Activated naive CD8-positive, alpha-beta T cell treated with anti-CD3 and anti-CD28 coated beads, Interleukin-2, amount 10 ng/mL, durations not matched to agents 7 days and 5 days (primary cell): ENCODE measurements around the gene ADAMTS15. TPM values are rescaled to one million over a fixed set of nuclear protein-coding genes. Genes with fewer than 3 reads are reported as not detected.

Experiments
- ATAC-seq: fragments of 150-1000 bp; cut with Tn5 transposase; one replicate; pipeline ENCODE4 v1.10.0; 2021; ENCODE audit warnings: low read depth, moderate library complexity
- POLR2A ChIA-PET: fragments of 350-600 bp; sonication (Branson Sonifier 250); formaldehyde crosslinking; loops from one replicate; lab custom pipeline; 2021; ENCODE audit warnings: antibody characterized with exemption; lab: Charles Lee
- DNase-seq: peaks from one replicate; pipeline ENCODE4 v3.0.0; 2021
- H3K27ac Mint-ChIP-seq: one replicate; pipeline ENCODE4 v1.8.0; 2022; ENCODE audit warnings: mild to moderate bottlenecking, mixed read lengths
- H3K27me3 Mint-ChIP-seq: one replicate; pipeline ENCODE4 v1.8.0; 2022; ENCODE audit warnings: mild to moderate bottlenecking, moderate library complexity, mixed read lengths
- H3K36me3 Mint-ChIP-seq: one replicate; pipeline ENCODE4 v1.8.0; 2021; ENCODE audit warnings: mild to moderate bottlenecking, mixed read lengths
- H3K4me1 Mint-ChIP-seq: one replicate; pipeline ENCODE4 v1.8.0; 2021; ENCODE audit warnings: mixed read lengths
- H3K4me3 Mint-ChIP-seq: one replicate; pipeline ENCODE4 v1.8.0; 2022; ENCODE audit warnings: mild to moderate bottlenecking, moderate library complexity, mixed read lengths
- H3K9me3 Mint-ChIP-seq: one replicate; pipeline ENCODE4 v1.8.0; 2021; ENCODE audit warnings: mixed read lengths
- total RNA-seq, 2 experiments: library from RNA; stranded (reverse); gene quantifications; one replicate each; pipeline ENCODE4 v1.2.3, GENCODE V29; 2021

ADAMTS15 gene
- total RNA-seq, 2 experiments from 2014 or later = 0.08 to 0.11 TPM

DNA sequence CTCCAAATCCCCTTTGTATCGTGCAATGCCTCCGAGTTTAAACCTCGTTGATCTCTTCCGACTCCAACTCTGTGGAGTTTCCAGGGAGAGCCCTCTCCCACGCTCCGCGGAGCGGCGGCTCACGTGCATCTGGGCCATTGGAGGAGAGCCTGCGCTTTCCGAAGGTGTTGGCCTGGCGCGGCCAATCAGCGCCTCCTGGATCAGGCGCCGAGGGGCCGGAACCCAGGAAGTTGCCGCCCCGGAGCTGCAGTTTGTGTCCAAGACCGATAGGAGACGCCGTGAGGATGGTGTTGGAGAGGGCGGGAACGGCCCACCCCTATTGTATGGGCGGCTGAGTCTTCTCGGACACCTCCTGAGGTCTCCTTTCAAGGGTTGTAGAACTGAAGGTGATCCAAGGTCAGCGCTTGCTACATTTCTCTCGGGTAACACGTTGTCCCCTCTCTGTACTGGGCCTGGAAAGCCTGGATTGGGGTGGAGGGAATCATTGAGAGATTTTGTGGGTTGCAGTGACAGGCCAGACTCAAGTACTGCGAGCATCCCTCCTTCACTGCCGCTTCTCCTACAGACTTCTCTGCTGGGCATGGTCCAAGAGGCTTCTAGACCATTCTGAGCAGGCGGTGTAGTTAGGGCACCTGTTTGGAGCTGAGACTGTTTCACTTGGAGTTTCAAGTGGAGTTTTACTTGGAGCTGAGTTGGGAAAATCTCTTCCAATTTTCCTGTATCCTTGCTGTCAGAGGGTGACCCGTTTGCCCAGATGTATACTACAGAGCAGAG lies 1.7 kb downstream of the ADAMTS15 start:
- peaks cover 12% of the 10 kb centered on the region for H3K4me1 Mint-ChIP-seq
- H3K9me3 Mint-ChIP-seq = no peaks in the 10 kb centered on the region
- H3K4me3 Mint-ChIP-seq = peak overlapping the region; percentile 6
- ATAC-seq (no peak), DNase-seq (no peak)
- POLR2A ChIA-PET = no interaction called here
- H3K27ac Mint-ChIP-seq = no peak overlapping the region
- H3K27me3 Mint-ChIP-seq = peaks cover 68% of the 10 kb centered on the region
- H3K36me3 Mint-ChIP-seq = no peaks in the 10 kb centered on the region

- Mint-ChIP-seq H3K9me3 (no peaks in the 10 kb centered on the region), H3K36me3 (no peaks in the 10 kb centered on the region), H3K4me3 (no peak overlapping the region), H3K27ac (no peak overlapping the region), H3K4me1 (peaks cover 12% of the 10 kb centered on the region), H3K27me3 (peaks cover 56% of the 10 kb centered on the region)
- ATAC-seq = no peak
- no peak for DNase-seq
- POLR2A ChIA-PET = no interaction called here
These were observed 3.0 kb downstream of the ADAMTS15 start for GRCh38 chr11:130451231-130452019.

DNA sequence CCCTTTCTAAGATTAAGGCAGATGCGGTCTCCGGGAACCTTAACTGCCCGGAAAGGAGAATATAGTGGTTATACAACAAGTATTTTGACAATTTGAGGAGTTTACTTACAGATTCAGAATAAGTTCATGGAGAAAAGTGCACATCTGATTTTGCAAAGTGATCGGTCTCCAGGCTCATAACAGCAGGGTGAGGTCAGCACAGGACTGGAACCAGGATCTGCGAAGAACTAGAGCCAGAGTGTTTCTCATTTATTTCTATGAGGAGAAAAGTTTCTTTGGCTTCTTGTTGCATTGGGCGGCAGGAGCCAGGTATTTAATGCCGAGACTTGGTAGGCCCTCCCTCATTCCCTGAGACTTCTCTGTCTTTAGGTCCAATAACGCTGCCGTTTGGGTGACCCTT lies 3.7 kb downstream of the ADAMTS15 start:
- Mint-ChIP-seq H3K4me3 (no peak overlapping the region), H3K4me1 (peaks cover 12% of the 10 kb centered on the region), H3K36me3 (no peaks in the 10 kb centered on the region), H3K9me3 (no peaks in the 10 kb centered on the region), H3K27me3 (peaks cover 49% of the 10 kb centered on the region), H3K27ac (no peak overlapping the region)
- no peak for DNase-seq
- no peak for ATAC-seq
- POLR2A ChIA-PET = no interaction called here

DNA sequence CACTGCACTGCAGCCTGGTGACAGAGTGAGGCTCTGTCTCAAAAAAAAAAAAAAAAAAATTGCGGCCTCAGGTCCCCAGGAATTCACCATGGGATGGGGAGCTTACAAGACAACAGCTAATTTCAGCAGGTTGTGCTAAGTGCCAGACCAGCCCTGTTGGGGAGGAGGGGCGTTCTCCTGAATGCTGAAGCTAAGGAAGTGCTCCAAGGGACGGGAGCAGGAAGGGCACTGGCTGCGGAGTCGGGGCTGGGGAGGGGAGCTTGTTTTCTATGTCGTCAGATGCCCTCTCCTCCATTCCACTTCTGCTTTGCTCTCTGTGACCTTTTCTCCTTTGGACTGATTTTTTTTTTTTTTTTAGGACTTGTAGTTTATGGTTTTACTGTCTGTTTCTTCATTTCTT lies 4.5 kb downstream of the ADAMTS15 start:
- Mint-ChIP-seq H3K36me3 (no peaks in the 10 kb centered on the region), H3K4me1 (peaks cover 10% of the 10 kb centered on the region)

GRCh38 chr11:130454491-130455252 lies 6.2 kb downstream of the ADAMTS15 start:
- peaks cover 34% of the 10 kb centered on the region for H3K27me3 Mint-ChIP-seq

More for the DNA sequence above, 4.5 kb downstream of the ADAMTS15 start:
- DNase-seq (no peak), ATAC-seq (no peak)
- no peaks in the 10 kb centered on the region for H3K9me3 Mint-ChIP-seq
- H3K27ac Mint-ChIP-seq = no peak overlapping the region
- H3K27me3 Mint-ChIP-seq = peaks cover 44% of the 10 kb centered on the region
- no peak overlapping the region for H3K4me3 Mint-ChIP-seq
- POLR2A ChIA-PET = no interaction called here

GRCh38 chr11:130455483-130456127 lies 7.2 kb downstream of the ADAMTS15 start:
- Mint-ChIP-seq H3K27ac (no peak overlapping the region), H3K27me3 (peaks cover 27% of the 10 kb centered on the region), H3K4me1 (no peaks in the 10 kb centered on the region), H3K4me3 (no peak overlapping the region), H3K9me3 (no peaks in the 10 kb centered on the region), H3K36me3 (no peaks in the 10 kb centered on the region)
- DNase-seq = no peak
- ATAC-seq = no peak
- POLR2A ChIA-PET = interaction anchor here (0.5 kb wide), 1 partner anchor 408 kb away, joined by 3 read pairs; no protein-coding TSS in a partner anchor

More at GRCh38 chr11:130454491-130455252, 6.2 kb downstream of the ADAMTS15 start:
- POLR2A ChIA-PET = no interaction called here
- no peak overlapping the region for H3K27ac Mint-ChIP-seq
- peaks cover 3% of the 10 kb centered on the region for H3K4me1 Mint-ChIP-seq
- no peaks in the 10 kb centered on the region for H3K36me3 Mint-ChIP-seq
- H3K9me3 Mint-ChIP-seq = no peaks in the 10 kb centered on the region
- H3K4me3 Mint-ChIP-seq = no peak overlapping the region
- ATAC-seq (no peak), DNase-seq (no peak)

- ATAC-seq (no peak), DNase-seq (no peak)
- POLR2A ChIA-PET = no interaction called here
- Mint-ChIP-seq H3K27me3 (peaks cover 22% of the 10 kb centered on the region), H3K4me1 (no peaks in the 10 kb centered on the region), H3K27ac (no peak overlapping the region), H3K9me3 (no peaks in the 10 kb centered on the region), H3K4me3 (no peak overlapping the region), H3K36me3 (no peaks in the 10 kb centered on the region)
These were observed 7.8 kb downstream of the ADAMTS15 start for GRCh38 chr11:130456286-130456685.

DNA sequence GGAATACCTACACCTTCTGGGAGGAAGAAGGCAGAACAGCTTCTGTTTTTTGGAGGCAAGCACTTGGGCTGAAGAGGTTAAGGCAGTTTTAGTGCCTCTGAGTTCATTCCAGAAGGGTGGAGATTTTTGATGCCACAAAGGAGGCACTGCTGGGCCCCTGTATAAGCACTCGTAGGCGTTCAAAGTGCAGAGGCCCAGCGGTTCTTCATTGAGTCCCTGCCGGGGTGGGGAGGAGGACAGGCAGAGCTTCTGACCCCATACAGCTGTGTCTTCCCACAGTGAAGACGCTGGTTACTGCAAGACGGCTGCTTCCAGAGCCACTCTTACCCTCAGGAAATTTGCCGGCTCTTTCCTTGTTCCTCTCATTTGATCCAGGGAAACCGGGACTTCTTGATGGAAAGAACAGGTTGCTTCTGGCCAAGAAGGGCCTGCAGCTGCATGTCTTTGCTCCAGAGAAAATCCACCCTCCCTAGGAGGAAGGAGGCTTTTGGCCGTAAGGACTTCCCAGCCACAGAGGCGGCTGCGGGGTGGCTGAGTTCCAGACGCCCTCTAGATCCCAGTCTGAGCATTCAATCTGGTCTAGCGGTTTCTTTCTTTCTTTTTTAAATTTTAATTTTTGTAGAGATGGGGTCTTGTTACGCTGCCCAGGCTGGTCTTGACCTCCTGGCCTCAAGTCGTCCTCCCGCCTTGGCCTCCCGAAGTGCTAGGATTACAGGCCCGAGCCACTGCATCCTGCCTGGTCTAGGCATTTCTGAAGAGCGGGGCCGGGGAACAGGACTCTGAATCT lies 9.4 kb downstream of the ADAMTS15 start:
- H3K4me3 Mint-ChIP-seq = no peak overlapping the region
- no peaks in the 10 kb centered on the region for H3K9me3 Mint-ChIP-seq
- peaks cover 18% of the 10 kb centered on the region for H3K27me3 Mint-ChIP-seq
- DNase-seq (no peak), ATAC-seq (no peak)
- no peaks in the 10 kb centered on the region for H3K4me1 Mint-ChIP-seq
- H3K36me3 Mint-ChIP-seq = no peaks in the 10 kb centered on the region
- POLR2A ChIA-PET = interaction anchor here (0.5 kb wide), 1 partner anchor 15 kb away, joined by 3 read pairs; no protein-coding TSS in a partner anchor
- no peak overlapping the region for H3K27ac Mint-ChIP-seq

GRCh38 chr11:130458410-130458729 lies 9.9 kb downstream of the ADAMTS15 start:
- no peak for ATAC-seq
- no peak for DNase-seq
- Mint-ChIP-seq H3K4me3 (no peak overlapping the region), H3K36me3 (no peaks in the 10 kb centered on the region), H3K27me3 (peaks cover 15% of the 10 kb centered on the region), H3K4me1 (no peaks in the 10 kb centered on the region), H3K9me3 (no peaks in the 10 kb centered on the region), H3K27ac (no peak overlapping the region)
- POLR2A ChIA-PET = no interaction called here

- Mint-ChIP-seq H3K27ac (no peak overlapping the region), H3K36me3 (no peaks in the 10 kb centered on the region), H3K27me3 (peaks cover 13% of the 10 kb centered on the region), H3K4me3 (no peak overlapping the region), H3K4me1 (no peaks in the 10 kb centered on the region), H3K9me3 (no peaks in the 10 kb centered on the region)
- ATAC-seq (no peak), DNase-seq (no peak)
- POLR2A ChIA-PET = no interaction called here
These were observed 11.1 kb downstream of the ADAMTS15 start for GRCh38 chr11:130459521-130459920.

DNA sequence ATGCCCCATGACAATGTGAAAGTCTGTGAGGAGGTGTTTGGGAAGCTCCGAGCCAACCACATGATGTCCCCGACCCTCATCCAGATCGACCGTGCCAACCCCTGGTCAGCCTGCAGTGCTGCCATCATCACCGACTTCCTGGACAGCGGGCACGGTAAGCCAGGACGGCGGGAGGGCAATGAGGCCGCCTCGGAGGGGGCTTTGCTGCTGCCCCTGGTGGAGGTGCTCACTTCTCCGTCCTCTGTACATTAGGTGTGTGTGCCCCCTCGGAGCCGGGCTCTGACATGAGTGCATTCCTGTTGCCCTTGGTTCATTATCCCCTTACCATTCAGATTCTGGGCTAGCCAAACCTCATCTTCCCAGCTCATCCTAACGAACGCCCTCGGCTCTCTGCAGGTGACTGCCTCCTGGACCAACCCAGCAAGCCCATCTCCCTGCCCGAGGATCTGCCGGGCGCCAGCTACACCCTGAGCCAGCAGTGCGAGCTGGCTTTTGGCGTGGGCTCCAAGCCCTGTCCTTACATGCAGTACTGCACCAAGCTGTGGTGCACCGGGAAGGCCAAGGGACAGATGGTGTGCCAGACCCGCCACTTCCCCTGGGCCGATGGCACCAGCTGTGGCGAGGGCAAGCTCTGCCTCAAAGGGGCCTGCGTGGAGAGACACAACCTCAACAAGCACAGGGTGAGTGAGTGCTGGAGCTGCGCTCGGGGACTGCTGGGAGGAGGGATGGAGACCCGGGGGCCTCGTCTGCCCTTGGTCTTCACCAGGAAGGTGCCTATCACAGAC lies 13.8 kb downstream of the ADAMTS15 start:
- no peaks in the 10 kb centered on the region for H3K9me3 Mint-ChIP-seq
- POLR2A ChIA-PET = no interaction called here
- DNase-seq (no peak), ATAC-seq (no peak)
- no peaks in the 10 kb centered on the region for H3K36me3 Mint-ChIP-seq
- no peak overlapping the region for H3K4me3 Mint-ChIP-seq
- no peaks in the 10 kb centered on the region for H3K4me1 Mint-ChIP-seq
- peaks cover 9% of the 10 kb centered on the region for H3K27me3 Mint-ChIP-seq
- no peak overlapping the region for H3K27ac Mint-ChIP-seq

DNA sequence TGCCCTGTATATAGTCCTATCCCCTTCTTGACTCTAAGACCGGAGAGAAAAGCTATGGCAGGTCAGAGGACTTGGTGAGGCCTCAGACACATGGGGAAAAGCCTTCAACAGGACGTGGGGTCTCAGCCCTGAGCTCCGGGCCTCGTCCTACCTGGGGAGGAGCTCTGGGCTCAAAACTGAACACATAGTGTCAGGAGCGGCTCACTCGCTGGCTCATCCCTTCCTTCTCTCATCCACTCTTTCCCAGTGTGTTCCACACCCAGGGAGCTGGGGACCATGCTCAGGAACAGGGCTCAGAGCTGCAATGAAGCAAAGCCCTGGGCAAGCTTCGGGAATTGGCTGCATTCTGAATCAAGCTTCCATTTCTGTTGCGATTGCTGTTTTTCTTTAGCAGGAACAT lies 14.5 kb downstream of the ADAMTS15 start:
- no peaks in the 10 kb centered on the region for H3K9me3 Mint-ChIP-seq
- H3K4me1 Mint-ChIP-seq = no peaks in the 10 kb centered on the region
- no peak for ATAC-seq
- POLR2A ChIA-PET = no interaction called here
- H3K27me3 Mint-ChIP-seq = peaks cover 9% of the 10 kb centered on the region
- H3K4me3 Mint-ChIP-seq = no peak overlapping the region
- no peak for DNase-seq
- H3K36me3 Mint-ChIP-seq = no peaks in the 10 kb centered on the region
- no peak overlapping the region for H3K27ac Mint-ChIP-seq
